ENCODE data around the gene GLDC.

DNA sequence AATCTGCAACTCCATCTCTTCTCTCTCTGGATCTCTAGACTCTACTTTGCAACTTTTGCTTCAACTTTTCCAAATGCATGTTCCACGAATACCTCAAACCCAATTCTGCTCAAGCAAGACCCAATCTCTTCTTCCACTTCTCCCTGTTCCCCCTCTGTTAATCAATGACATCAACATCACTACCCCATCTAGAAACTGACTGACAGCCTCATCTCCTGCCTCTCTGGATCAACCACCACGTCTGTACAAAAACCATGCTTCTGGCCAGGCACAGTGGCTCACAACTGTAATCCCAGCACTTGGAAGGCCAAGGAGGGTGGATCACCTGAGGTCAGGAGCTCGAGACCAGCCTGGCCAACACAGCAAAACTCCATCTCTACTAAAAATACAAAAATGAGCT, 12.2 kb downstream of the GLDC start:
- TF ChIP-seq, protein P1, sequence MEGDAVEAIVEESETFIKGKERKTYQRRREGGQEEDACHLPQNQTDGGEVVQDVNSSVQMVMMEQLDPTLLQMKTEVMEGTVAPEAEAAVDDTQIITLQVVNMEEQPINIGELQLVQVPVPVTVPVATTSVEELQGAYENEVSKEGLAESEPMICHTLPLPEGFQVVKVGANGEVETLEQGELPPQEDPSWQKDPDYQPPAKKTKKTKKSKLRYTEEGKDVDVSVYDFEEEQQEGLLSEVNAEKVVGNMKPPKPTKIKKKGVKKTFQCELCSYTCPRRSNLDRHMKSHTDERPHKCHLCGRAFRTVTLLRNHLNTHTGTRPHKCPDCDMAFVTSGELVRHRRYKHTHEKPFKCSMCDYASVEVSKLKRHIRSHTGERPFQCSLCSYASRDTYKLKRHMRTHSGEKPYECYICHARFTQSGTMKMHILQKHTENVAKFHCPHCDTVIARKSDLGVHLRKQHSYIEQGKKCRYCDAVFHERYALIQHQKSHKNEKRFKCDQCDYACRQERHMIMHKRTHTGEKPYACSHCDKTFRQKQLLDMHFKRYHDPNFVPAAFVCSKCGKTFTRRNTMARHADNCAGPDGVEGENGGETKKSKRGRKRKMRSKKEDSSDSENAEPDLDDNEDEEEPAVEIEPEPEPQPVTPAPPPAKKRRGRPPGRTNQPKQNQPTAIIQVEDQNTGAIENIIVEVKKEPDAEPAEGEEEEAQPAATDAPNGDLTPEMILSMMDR (conservative IDR thresholded peaks at IDR 0.05): no peak
- no peak for TF ChIP-seq ZFX (IDR thresholded peaks at IDR 0.05)
